Prostate gland (tissue), 2 donors: Measurements from ENCODE around the gene TUNAR.

ENCODE experiments used
- POLR2A ChIP-seq: fragments of 450-650 bp; IDR thresholded peaks from one replicate; pipeline ENCODE4 v1.6.1; 2016; ENCODE audit warnings: antibody characterized with exemption, mild to moderate bottlenecking
- TF ChIP-seq, protein P1 (sequence below), 4 experiments: fragments of 200-600 bp in 2 of 4; fragments of 450-650 bp in 2 of 4; sonication (generic) in 2 of 4; IDR thresholded peaks; 1 replicate in 3 of 4; 2 replicates in 1 of 4; pipeline ENCODE4 v1.5.1; 2016 to 2019; ENCODE audit warnings: antibody characterized with exemption in 4 of 4, mild to moderate bottlenecking in 2 of 4, moderate library complexity in 2 of 4

DNA sequence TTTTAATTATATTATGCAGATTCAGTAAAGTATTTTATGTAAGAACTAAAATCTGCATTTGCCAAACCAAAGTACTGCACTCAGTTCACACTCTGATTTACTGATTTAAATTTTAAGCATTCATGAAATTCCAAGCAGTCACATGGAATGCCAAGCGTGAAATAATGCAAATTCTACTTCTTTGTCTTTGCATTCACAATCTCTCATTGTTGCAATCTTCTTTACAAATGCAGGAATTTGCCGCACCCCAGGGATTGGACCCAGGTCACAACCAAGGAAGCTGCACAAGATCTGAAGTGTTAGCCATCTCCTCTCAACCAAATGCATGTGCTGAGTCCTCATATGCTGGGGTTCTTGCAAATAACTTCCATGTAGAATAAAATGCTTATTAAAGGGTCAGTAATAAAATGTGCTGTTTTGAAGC lies 71.9 kb downstream of the TUNAR start:
- TF ChIP-seq, protein P1, sequence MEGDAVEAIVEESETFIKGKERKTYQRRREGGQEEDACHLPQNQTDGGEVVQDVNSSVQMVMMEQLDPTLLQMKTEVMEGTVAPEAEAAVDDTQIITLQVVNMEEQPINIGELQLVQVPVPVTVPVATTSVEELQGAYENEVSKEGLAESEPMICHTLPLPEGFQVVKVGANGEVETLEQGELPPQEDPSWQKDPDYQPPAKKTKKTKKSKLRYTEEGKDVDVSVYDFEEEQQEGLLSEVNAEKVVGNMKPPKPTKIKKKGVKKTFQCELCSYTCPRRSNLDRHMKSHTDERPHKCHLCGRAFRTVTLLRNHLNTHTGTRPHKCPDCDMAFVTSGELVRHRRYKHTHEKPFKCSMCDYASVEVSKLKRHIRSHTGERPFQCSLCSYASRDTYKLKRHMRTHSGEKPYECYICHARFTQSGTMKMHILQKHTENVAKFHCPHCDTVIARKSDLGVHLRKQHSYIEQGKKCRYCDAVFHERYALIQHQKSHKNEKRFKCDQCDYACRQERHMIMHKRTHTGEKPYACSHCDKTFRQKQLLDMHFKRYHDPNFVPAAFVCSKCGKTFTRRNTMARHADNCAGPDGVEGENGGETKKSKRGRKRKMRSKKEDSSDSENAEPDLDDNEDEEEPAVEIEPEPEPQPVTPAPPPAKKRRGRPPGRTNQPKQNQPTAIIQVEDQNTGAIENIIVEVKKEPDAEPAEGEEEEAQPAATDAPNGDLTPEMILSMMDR (IDR thresholded peaks at IDR 0.05) = no peak
- no peak for TF ChIP-seq POLR2A
